ENCODE results near the gene PDLIM1.
"Not testable (repeated sequence)": the region's sequence is repeated elsewhere in the genome, so short reads cannot be mapped to it uniquely, and the experiment has no call there.

Gene PDLIM1

DNA sequence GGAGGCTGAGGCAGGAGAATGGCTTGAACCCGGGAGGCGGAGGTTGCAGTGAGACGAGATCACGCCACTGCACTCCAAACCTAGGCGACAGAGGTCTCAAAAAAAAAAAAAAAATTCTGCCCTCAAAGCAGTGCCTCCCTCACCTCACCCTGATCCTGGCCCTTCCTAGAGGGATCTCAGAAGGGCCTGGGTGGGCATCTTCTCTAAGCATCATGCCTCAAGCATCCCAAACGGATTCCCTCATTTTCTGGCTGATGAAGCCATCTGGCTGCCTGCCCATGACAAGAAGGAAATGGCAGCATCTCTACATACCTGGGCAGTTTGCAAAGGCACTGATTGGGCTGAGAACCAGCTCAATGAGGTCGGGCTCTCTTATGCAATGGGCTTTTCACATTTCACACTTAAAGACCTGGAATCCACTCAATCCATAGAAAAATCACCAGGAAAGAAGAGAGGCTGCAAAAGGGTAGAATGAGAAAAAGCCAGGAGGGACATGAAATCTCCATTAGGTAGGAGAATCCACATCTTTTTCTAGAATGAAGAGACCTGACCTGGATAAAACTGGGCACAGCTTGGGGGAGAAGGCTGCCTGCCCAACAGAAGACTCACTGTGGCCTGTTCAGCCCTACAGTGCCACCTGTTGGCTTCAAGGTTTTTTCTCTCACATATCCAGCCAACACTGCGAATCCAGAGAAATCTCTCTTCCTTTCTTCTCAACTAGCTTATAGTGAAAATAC, 48.1 kb downstream of the PDLIM1 start:
- no peak overlapping the region for H3K4me3 ChIP-seq (ENCODE audit: low read depth, low read length)
- TF ChIP-seq, protein P1, sequence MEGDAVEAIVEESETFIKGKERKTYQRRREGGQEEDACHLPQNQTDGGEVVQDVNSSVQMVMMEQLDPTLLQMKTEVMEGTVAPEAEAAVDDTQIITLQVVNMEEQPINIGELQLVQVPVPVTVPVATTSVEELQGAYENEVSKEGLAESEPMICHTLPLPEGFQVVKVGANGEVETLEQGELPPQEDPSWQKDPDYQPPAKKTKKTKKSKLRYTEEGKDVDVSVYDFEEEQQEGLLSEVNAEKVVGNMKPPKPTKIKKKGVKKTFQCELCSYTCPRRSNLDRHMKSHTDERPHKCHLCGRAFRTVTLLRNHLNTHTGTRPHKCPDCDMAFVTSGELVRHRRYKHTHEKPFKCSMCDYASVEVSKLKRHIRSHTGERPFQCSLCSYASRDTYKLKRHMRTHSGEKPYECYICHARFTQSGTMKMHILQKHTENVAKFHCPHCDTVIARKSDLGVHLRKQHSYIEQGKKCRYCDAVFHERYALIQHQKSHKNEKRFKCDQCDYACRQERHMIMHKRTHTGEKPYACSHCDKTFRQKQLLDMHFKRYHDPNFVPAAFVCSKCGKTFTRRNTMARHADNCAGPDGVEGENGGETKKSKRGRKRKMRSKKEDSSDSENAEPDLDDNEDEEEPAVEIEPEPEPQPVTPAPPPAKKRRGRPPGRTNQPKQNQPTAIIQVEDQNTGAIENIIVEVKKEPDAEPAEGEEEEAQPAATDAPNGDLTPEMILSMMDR (IDR thresholded peaks at IDR 0.05; ENCODE audit: low read depth, low read length) = peak; percentile 41

- H3K4me3 ChIP-seq (ENCODE audit: low read depth, low read length) = no peak overlapping the region
- TF ChIP-seq, protein P1 (IDR thresholded peaks at IDR 0.05; ENCODE audit: low read depth, low read length) = no peak
Observed at GRCh38 chr10:95241533-95241932, 49.3 kb downstream of the PDLIM1 start.

- no peak overlapping the region for H3K4me3 ChIP-seq (ENCODE audit: low read depth, low read length)
- TF ChIP-seq, protein P1 (IDR thresholded peaks at IDR 0.05; ENCODE audit: low read depth, low read length) = no peak
Observed at GRCh38 chr10:95240811-95241210, 50.0 kb downstream of the PDLIM1 start.

GRCh38 chr10:95240096-95240495, 50.7 kb downstream of the PDLIM1 start:
- not testable (repeated sequence) for H3K4me3 ChIP-seq (ENCODE audit: low read depth, low read length)

DNA sequence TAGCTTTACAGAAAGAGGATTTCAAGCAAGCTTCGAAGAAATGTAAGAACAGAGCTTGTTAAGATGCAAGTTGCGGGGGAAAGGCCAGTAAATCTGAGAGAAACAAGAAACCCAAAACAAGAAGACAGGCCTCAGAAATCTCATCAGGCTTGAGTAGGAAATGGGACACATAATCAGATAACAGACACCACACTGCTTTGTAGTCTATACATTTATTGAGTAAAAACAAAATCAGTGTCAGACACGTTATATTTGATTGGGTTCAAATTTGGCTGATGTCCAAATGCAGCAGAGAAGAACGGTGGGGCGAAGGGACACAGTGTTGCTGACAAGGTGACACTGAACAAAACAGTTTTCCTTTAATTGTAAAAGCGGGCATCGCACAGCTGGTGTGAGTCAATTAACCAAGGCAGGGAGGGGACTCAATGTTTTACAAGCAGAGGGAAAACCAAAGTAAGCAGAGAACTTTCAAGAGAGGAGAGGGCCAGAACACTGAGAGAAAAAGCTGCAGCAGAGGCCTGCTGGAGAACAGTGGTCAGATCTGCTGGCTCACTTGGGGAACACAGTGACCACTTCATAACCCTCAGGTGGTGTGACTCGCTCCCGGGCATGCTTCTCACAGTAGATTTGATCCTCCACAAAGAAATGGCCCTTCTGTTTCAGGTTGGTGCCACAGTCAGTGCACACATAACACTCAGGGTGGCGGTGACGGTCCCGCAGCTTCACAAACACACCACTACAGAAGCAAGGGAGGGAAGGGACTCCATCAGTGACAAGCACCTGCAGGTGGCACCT, 53.2 kb downstream of the PDLIM1 start:
- TF ChIP-seq, protein P1 (IDR thresholded peaks at IDR 0.05; ENCODE audit: low read depth, low read length) = no peak
- no peak overlapping the region for H3K4me3 ChIP-seq (ENCODE audit: low read depth, low read length)

DNA sequence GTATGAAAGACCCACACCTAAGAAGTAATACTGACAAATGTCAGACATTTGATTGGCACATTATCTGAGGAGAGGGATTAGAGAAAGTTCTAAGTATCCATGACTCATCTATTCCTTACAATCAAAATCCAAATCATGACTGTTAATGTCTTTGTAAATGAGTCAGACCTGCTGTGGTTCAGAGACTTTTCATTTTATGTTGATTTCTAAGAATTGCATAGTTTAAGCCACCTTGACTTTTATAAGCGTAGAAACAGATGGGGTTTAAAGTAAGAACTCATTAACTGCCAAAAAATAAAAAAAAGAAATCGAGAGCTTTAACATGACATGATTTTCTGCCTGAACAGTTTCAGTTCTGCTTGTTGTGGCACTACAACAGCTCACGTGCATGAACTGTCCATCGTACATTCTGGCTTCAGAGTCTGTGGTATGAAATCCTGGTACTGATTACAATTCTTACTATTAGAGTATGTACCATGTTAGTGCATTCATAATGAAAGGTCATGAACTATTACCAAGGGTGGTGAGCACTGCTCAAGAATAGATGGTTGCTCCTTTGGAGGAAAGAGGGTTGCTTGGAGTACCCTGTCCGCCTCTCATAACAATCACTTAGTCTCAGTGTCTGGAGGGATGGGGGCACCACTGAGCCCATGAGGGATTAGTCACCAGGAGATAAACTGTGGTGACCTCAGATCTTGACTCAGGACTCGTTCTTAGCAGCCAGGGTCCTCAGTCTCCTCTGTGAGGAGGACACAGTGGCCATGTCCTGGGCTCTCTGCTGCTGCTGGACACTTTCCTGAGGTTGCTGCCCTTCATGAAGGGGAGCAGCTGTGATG, 54.5 kb downstream of the PDLIM1 start:
- no peak overlapping the region for H3K4me3 ChIP-seq (ENCODE audit: low read depth, low read length)
- TF ChIP-seq, protein P1 (IDR thresholded peaks at IDR 0.05; ENCODE audit: low read depth, low read length) = no peak

DNA sequence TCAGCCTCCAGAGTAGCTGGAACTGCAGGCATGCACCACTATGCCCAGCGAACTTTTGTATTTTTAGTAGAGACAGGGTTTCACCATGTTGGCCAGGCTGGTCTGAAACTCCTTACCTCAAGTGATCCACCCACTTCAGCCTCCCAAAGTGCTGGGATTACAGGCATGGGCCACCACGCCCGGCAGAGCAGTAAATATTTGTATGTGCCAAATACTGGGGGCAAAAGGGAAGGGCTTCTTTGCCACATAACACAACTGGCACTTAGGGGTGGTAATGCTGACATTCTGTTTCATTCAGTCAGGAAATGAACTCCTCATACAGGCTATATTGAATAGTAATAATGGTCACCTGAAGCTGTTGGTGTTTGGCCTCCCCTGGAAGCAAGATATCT, 55.1 kb downstream of the PDLIM1 start:
- H3K4me3 ChIP-seq (ENCODE audit: low read depth, low read length) = no peak overlapping the region
- TF ChIP-seq, protein P1 (IDR thresholded peaks at IDR 0.05; ENCODE audit: low read depth, low read length) = no peak

All from WI38 (cell line).